GM12878 (cell line): ENCODE measurements around the gene EPHB1. TPM values are rescaled to one million over a fixed set of nuclear protein-coding genes. Genes with fewer than 3 reads are reported as not detected.

ENCODE experiments used
- ATAC-seq: fragments of 200-7000 bp; cut with Tn5 transposase; 3 replicates; pipeline ENCODE4 v1.9.1; 2020; ENCODE audit warnings: mild to moderate bottlenecking, moderate library complexity
- BruUV-seq: library from RNA; stranded (reverse); fragments of 400-500 nt; replicated peaks from 2 replicates; lab custom pipeline; 2021; lab: Mats Ljungman, UMichigan
- CTCF ChIA-PET: fragments of 300-600 bp; sonication (Branson Sonifier 250); formaldehyde crosslinking; extraction: SDS; loops from one replicate; lab custom pipeline; 2021; ENCODE audit warnings: inconsistent platforms; lab: Yijun Ruan, JAX
- POLR2A ChIA-PET: fragments of 350-600 bp; formaldehyde crosslinking; extraction: SDS; loops from one replicate; lab custom pipeline; 2021; ENCODE audit warnings: inconsistent platforms; lab: Charles Lee
- RAD21 ChIA-PET: fragments of 300-600 bp; sonication (Branson Sonifier 250); formaldehyde crosslinking; loops from one replicate; lab custom pipeline; 2023; ENCODE audit warnings: antibody characterized with exemption; ENCODE audit not compliant: unreplicated experiment; lab: Charles Lee
- SMC1A ChIA-PET: fragments of 300-600 bp; sonication (Branson Sonifier 250); formaldehyde crosslinking; loops from one replicate; lab custom pipeline; 2023; ENCODE audit not compliant: unreplicated experiment, uncharacterized antibody; lab: Charles Lee
- DNase-seq: peaks from one replicate; pipeline ENCODE4 v3.0.0-alpha.2; 2011; ENCODE audit warnings: low read depth, low spot score
- FAIRE-seq: peaks from 3 replicates; lab custom pipeline; 2011; peaks lifted over from hg19 to GRCh38; lab: Jason Lieb, UNC
- H2AFZ ChIP-seq: 2 replicates; pipeline ENCODE4 v1.6.0; 2011; ENCODE audit warnings: low read depth, low read length, control low read depth; ENCODE audit not compliant: control insufficient read depth
- H3K27ac ChIP-seq: 2 replicates; pipeline ENCODE4 v1.5.1; 2011; ENCODE audit warnings: control low read depth; ENCODE audit not compliant: control insufficient read depth, insufficient read depth
- H3K27me3 ChIP-seq, 2 experiments: replicated peaks in 1 of 2; 2 replicates each; pipeline versions ENCODE4 v1.6.0 to v1.6.1; 2011; ENCODE audit warnings: low read length in 1 of 2; ENCODE audit not compliant: control insufficient read depth in 2 of 2, insufficient read depth in 2 of 2
- H3K36me3 ChIP-seq, 2 experiments: 2 replicates each; pipeline ENCODE4 v1.5.1; 2011; ENCODE audit warnings: low read length in 1 of 2; ENCODE audit not compliant: control insufficient read depth in 2 of 2, insufficient read depth in 2 of 2
- H3K4me1 ChIP-seq: 2 replicates; pipeline ENCODE4 v1.6.1; 2011; ENCODE audit warnings: mild to moderate bottlenecking, low read length, moderate library complexity, mixed read lengths; ENCODE audit not compliant: control insufficient read depth, insufficient read depth
- H3K4me2 ChIP-seq: 2 replicates; pipeline ENCODE4 v1.6.0; 2011; ENCODE audit warnings: control low read depth; ENCODE audit not compliant: control insufficient read depth, insufficient read depth
- H3K4me3 ChIP-seq: fragments of 200-600 bp; sonication (generic); 2 replicates; pipeline ENCODE4 v1.5.1; 2016
- H3K79me2 ChIP-seq: 2 replicates; pipeline ENCODE4 v1.6.0; 2011; ENCODE audit warnings: low read length; ENCODE audit not compliant: control insufficient read depth, insufficient read depth
- H3K9ac ChIP-seq: 2 replicates; pipeline ENCODE4 v1.8.0; 2011; ENCODE audit warnings: low read length, control low read depth, mixed read lengths; ENCODE audit not compliant: control insufficient read depth, insufficient read depth
- H3K9me3 ChIP-seq: replicated peaks from 3 replicates; pipeline ENCODE4 v1.5.1; 2011; ENCODE audit warnings: mild to moderate bottlenecking, low read length; ENCODE audit not compliant: control insufficient read depth, insufficient read depth
- H4K20me1 ChIP-seq: 2 replicates; pipeline ENCODE4 v1.6.0; 2011; ENCODE audit not compliant: control insufficient read depth, insufficient read depth
- CHD4 ChIP-seq: fragments of 200-600 bp; sonication (generic); IDR thresholded peaks from 2 replicates; pipeline ENCODE4 v1.6.1; 2016; ENCODE audit warnings: mild to moderate bottlenecking
- CREM ChIP-seq: IDR thresholded peaks from 2 replicates; pipeline ENCODE4 v1.6.1; 2014; ENCODE audit warnings: antibody characterized with exemption, low read depth
- EED ChIP-seq: sonication (generic); IDR thresholded peaks from 2 replicates; pipeline ENCODE4 v1.6.1; 2016; ENCODE audit warnings: antibody characterized with exemption, low read depth
- ETV6 ChIP-seq, 2 experiments: fragments of 450-650 bp in 1 of 2; IDR thresholded peaks in 1 of 2; conservative IDR thresholded peaks in 1 of 2; 2 replicates each; pipeline ENCODE4 v1.6.1; 2014; ENCODE audit warnings: antibody characterized with exemption in 1 of 2, borderline replicate concordance in 1 of 2, low read depth in 1 of 2, mild to moderate bottlenecking in 1 of 2, moderate library complexity in 1 of 2
- IKZF1 ChIP-seq: fragments of 450-650 bp; conservative IDR thresholded peaks from 2 replicates; pipeline ENCODE4 v1.6.1; 2017; ENCODE audit warnings: antibody characterized with exemption, mild to moderate bottlenecking
- IRF3 ChIP-seq: fragments of 450-650 bp; IDR thresholded peaks from 2 replicates; pipeline ENCODE4 v1.6.1; 2014; ENCODE audit warnings: mild to moderate bottlenecking
- MTA2 ChIP-seq: fragments of 450-650 bp; IDR thresholded peaks from 2 replicates; pipeline ENCODE4 v1.6.1; 2016; ENCODE audit warnings: low read depth, mild to moderate bottlenecking, moderate library complexity
- NFYB ChIP-seq: IDR thresholded peaks from 2 replicates; pipeline ENCODE4 v1.6.1; 2011; ENCODE audit warnings: low read depth, mild to moderate bottlenecking, low read length, improper control_type of control experiment, moderate library complexity; ENCODE audit not compliant: insufficient read depth
- PML ChIP-seq: IDR thresholded peaks from 2 replicates; pipeline ENCODE4 v1.6.1; 2012; ENCODE audit warnings: low read length, inconsistent platforms
- RAD51 ChIP-seq: fragments of 450-650 bp; IDR thresholded peaks from 2 replicates; pipeline ENCODE4 v1.6.1; 2016; ENCODE audit warnings: moderate library complexity, mild to moderate bottlenecking, inconsistent platforms
- SP1 ChIP-seq: IDR thresholded peaks from one replicate; pipeline ENCODE4 v1.6.1; 2011; ENCODE audit warnings: low read depth, low read length
- ZNF592 ChIP-seq: fragments of 450-650 bp; IDR thresholded peaks from 2 replicates; pipeline ENCODE4 v1.6.1; 2017; ENCODE audit warnings: mild to moderate bottlenecking, moderate library complexity
- WGBS: methylation state at CpG from one replicate; pipeline ENCODE4 v1.1.6; 2016; ENCODE audit warnings: low lambda C conversion rate; ENCODE audit not compliant: insufficient replicate concordance, insufficient coverage; ENCODE audit errors: missing lambda C conversion rate; 5-methylcytosine and 5-hydroxymethylcytosine counted together
- in situ Hi-C: fragments of 300-500 bp; cut with MboI; formaldehyde crosslinking; loops from 9 replicates; pipeline ENCODE4 v1.14.3; 2018; ENCODE audit warnings: mixed read lengths
- intact Hi-C: fragments of 100-400 bp; cut with micrococcal nuclease; formaldehyde crosslinking; loops from one replicate; pipeline ENCODE4 v1.14.2; 2022; ENCODE audit not compliant: unreplicated experiment
- polyA plus RNA-seq, 11 experiments: library from polyadenylated mRNA; depleted of rRNA in 4 of 11; unstranded in 6 of 11; stranded (reverse) in 5 of 11; fragments of >200 nt; fragmentation: Nextera tagmentation in 4 of 11; fragmentation: Illumina TruSeq in 1 of 11; extraction: Ambion mirVana in 4 of 11; extraction: Trizol in 1 of 11; gene quantifications; 1 replicate in 1 of 11; 2 replicates in 10 of 11; pipeline versions ENCODE4 v1.2.1 to v1.2.3, GENCODE V29; 2011 to 2016; ENCODE audit warnings: inconsistent platforms in 2 of 11, missing spikeins in 2 of 11, low read depth in 1 of 11
- total RNA-seq, 4 experiments: library from RNA; depleted of rRNA in 3 of 4; stranded (reverse); fragments of >200 nt in 3 of 4; fragmentation: Illumina TruSeq in 1 of 4; extraction: Trizol in 1 of 4; gene quantifications; 2 replicates each; pipeline versions ENCODE4 v1.2.1 to v1.2.3, GENCODE V29; 2013 to 2021
- TF ChIP-seq, protein P1 (sequence below): fragments of 450-650 bp; IDR thresholded peaks from 2 replicates; pipeline ENCODE4 v1.6.1; 2016; ENCODE audit warnings: mild to moderate bottlenecking, moderate library complexity, borderline replicate concordance

EPHB1 gene
- total and polyA plus RNA-seq, 10 of the 15 experiments (the other 5 are each of a cell fraction or from before 2014, with no cell fraction given) = 0.33 to 23.8 (median 1.2) TPM

DNA sequence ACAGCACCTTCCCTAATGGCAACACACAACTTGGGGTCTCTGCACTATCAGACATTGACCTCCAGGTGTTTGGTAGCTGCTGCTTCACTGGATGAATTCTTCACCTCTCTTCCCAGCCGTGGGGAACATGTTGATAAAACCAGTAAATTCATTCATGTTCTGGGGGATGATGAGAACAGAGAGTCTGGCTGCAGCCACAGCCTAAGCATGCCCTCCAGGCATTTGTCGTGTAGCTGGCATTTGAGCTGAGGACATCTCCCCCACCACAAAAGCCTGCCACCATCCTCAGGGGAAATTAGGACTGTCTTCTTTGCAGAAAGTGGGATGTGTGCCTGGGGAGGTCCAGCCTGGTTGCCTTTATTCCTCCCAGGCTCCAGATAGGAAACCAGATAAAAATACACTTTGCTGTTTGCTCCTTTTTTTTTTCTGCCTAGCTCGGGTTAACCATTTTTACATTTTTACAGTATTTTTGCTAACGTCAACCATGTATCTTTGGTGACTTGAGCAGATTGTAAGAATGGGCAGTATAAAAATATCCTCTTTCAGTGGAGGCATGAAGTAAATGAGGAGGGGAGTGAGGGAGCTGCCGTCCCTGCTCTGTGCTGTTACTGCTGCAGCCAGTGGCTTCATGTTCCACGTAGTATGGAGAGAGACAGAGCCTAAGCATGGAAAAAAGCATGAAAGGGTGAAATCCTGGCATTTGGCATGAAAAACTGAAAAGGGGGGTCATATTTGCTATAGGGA lies 444.0 kb downstream of the EPHB1 start:
- no TSS peak for BruUV-seq
- no peak for FAIRE-seq
- RAD21 ChIA-PET = interaction anchor here (0.6 to 6.7 kb wide), 8 partner anchors 10 to 444 kb away, joined by 3 to 90 read pairs (median 4); partner anchors contain the start of gene EPHB1
- TF ChIP-seq CHD4 = no peak
- no peak for TF ChIP-seq IKZF1
- TF ChIP-seq, protein P1, sequence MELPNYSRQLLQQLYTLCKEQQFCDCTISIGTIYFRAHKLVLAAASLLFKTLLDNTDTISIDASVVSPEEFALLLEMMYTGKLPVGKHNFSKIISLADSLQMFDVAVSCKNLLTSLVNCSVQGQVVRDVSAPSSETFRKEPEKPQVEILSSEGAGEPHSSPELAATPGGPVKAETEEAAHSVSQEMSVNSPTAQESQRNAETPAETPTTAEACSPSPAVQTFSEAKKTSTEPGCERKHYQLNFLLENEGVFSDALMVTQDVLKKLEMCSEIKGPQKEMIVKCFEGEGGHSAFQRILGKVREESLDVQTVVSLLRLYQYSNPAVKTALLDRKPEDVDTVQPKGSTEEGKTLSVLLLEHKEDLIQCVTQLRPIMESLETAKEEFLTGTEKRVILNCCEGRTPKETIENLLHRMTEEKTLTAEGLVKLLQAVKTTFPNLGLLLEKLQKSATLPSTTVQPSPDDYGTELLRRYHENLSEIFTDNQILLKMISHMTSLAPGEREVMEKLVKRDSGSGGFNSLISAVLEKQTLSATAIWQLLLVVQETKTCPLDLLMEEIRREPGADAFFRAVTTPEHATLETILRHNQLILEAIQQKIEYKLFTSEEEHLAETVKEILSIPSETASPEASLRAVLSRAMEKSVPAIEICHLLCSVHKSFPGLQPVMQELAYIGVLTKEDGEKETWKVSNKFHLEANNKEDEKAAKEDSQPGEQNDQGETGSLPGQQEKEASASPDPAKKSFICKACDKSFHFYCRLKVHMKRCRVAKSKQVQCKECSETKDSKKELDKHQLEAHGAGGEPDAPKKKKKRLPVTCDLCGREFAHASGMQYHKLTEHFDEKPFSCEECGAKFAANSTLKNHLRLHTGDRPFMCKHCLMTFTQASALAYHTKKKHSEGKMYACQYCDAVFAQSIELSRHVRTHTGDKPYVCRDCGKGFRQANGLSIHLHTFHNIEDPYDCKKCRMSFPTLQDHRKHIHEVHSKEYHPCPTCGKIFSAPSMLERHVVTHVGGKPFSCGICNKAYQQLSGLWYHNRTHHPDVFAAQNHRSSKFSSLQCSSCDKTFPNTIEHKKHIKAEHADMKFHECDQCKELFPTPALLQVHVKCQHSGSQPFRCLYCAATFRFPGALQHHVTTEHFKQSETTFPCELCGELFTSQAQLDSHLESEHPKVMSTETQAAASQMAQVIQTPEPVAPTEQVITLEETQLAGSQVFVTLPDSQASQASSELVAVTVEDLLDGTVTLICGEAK = no peak
- TF ChIP-seq MTA2 = no peak
- no peak for TF ChIP-seq SP1
- TF ChIP-seq ZNF592 = no peak
- TF ChIP-seq ETV6 (conservative IDR thresholded peaks at IDR 0.05 in 1 of 2, IDR thresholded peaks at IDR 0.05 in 1 of 2; ENCODE audit: borderline replicate concordance in 1 of 2, low read depth in 1 of 2) = no peak
- TF ChIP-seq NFYB = no peak
- TF ChIP-seq EED = no peak
- no peak for TF ChIP-seq IRF3
- no peak for TF ChIP-seq RAD51
- no peak for TF ChIP-seq CREM
- TF ChIP-seq PML = no peak

More for the DNA sequence above, 444.0 kb downstream of the EPHB1 start:
- WGBS = 34% methylated on average over 4 of the region's 6 CpGs
- Histone ChIP-seq H3K36me3 (peaks cover 0 to 3% of the 10 kb centered on the region in 2 experiments; a peak in 2 of 4 replicates), H4K20me1 (no peaks in the 10 kb centered on the region), H3K27ac (no peak overlapping the region), H3K9me3 (no peaks in the 10 kb centered on the region; the same call in 2 of the 3 replicates), H3K4me2 (no peak overlapping the region), H3K79me2 (no peaks in the 10 kb centered on the region), H2AFZ (no peak overlapping the region), H3K4me3 (no peak overlapping the region), H3K27me3 (no peaks in the 10 kb centered on the region), H3K4me1 (no peaks in the 10 kb centered on the region), H3K9ac (no peak overlapping the region)
- ChIA-PET CTCF (interaction anchor here (0.7 to 5.1 kb wide), 15 partner anchors 8 to 445 kb away, joined by 3 to 84 read pairs (median 4); partner anchors contain the start of gene EPHB1), SMC1A (interaction anchor here (0.6 to 4.2 kb wide), 15 partner anchors 11 to 445 kb away, joined by 3 to 40 read pairs (median 3); partner anchors contain the start of gene EPHB1), POLR2A (interaction anchor here (0.6 kb wide), 1 partner anchor 11 kb away, joined by 3 read pairs; no protein-coding TSS in a partner anchor)
- DNase-seq = no peak
- in situ Hi-C loops = no loop called here
- intact Hi-C loops = no loop called here
- no peak for ATAC-seq
